HS-5 (cell line): ENCODE results near the gene IFNA1.
"Not testable (repeated sequence)": the region's sequence is repeated elsewhere in the genome, so short reads cannot be mapped to it uniquely, and the experiment has no call there.

Experiments used
- DNase-seq: peaks from one replicate; pipeline ENCODE4 v3.0.0-alpha.2; 2012; ENCODE audit warnings: low read depth

IFNA1 gene

DNA sequence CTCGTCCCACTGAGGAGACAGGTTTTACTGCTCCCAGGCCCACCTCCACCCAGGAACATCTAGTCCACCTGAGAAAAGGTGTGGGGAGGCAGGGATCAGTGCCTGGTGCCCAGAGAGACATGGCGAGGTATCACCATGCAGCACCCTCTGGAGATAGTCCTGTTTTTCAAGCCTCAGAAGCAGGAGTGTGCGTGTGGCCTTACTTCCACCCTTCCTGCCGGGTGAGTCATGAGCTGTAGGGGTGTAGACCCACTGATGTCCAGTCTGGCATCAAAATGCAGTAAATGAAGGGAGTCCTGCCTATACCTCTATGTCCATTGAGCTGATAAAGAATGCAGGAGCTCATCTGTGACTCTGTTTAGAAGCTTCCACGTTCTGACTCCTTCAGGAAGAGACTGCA is 9.1 kb downstream of the IFNA1 start:
- not testable (repeated sequence) for DNase-seq

- DNase-seq, result no peak
These were observed 10.6 kb downstream of the IFNA1 start for GRCh38 chr9:21450733-21451394.

DNA sequence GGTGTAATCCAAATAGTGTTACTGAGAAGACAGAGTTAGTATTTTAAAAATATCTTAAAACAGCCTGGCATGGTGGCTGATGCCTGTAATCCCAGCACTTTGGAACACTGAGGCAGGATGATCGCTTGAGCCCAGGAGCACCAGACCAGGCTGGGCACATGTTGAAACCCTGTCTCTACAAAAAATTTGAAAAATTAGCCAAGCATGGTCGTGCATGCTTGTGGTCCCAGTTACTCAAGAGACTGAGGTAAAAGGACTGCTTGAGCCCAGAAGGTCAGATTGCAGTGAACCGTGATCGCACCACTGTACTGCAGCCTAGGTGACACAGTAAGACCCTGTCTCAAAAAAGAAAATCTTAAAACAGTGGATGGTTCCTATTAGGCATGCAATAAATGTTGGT is 12.4 kb downstream of the IFNA1 start:
- DNase-seq, result no peak

GRCh38 chr9:21454149-21454548 is 13.9 kb downstream of the IFNA1 start:
- peak; percentile 33 for DNase-seq

DNA sequence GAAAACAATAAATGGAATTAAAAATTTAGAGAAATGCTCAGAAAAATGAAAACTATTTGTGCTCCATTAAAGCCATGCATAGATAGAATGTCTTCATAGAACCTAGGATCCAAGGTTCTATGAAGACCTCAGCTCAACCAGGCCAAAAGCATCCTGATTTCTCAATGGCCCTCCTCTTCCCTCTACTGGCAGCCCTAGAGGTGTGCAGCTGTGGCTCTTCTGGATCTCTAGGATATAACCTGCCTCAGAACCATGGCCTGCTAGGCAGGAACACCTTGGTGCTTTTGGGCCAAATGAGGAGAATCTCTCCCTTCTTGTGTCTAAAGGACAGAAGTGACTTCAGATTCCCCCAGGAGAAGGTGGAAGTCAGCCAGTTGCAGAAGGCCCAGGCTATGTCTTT is 15.1 kb downstream of the IFNA1 start:
- DNase-seq, result no peak

DNA sequence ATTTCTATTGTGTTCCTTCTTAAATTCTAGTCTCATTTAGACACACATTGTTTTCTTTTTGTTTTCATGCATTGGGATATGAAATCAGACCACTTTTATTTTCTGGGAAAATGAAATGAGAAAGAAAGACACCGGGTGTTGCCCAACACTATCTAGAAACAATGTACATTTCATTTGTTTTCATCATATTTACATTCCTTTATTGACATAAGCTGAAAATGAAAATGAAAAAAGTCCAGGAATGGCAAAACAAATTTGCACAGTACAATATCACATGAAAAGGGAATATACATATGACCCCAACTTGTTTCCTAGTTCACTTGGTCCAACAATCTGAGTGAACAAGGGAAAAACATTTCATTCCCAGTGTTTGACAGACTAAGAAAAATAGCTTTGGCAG is 21.1 kb downstream of the IFNA1 start:
- no peak for DNase-seq

GRCh38 chr9:21465138-21465537 is 24.9 kb downstream of the IFNA1 start:
- DNase-seq, result no peak

GRCh38 chr9:21465859-21466518 is 25.8 kb downstream of the IFNA1 start:
- DNase-seq, result peak; percentile 53

- no peak for DNase-seq
These were observed 29.9 kb downstream of the IFNA1 start for GRCh38 chr9:21470126-21470525.

- DNase-seq, result no peak
These were observed 33.0 kb downstream of the IFNA1 start for GRCh38 chr9:21473236-21473635.

GRCh38 chr9:21477466-21477865 is 37.2 kb downstream of the IFNA1 start:
- no peak for DNase-seq

DNA sequence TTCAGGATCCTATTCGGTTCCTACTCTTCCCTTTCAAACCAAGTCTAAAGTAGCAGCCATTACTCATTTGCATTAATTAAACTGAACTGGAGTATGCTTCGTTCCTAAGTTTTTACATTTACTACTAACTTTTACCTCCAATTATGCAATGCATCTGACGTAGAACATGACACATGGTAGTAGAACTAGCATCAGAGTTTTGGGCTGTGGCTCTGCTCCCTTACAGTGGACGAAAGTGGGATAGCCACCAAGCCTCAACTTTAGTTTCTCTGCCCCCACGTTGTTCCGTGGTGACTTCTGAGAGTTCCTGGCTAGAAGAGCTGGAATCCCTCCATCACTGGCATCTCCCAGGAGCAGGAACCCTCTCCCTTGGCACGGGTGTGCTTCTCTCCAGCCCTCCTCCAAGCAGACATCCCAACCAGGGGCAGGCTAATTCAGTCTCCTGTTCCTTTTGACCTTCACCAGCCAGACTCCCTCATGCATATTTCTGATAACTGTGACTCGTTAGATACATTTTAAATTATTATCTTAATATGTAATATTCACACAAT is 39.0 kb downstream of the IFNA1 start:
- DNase-seq, result no peak

DNA sequence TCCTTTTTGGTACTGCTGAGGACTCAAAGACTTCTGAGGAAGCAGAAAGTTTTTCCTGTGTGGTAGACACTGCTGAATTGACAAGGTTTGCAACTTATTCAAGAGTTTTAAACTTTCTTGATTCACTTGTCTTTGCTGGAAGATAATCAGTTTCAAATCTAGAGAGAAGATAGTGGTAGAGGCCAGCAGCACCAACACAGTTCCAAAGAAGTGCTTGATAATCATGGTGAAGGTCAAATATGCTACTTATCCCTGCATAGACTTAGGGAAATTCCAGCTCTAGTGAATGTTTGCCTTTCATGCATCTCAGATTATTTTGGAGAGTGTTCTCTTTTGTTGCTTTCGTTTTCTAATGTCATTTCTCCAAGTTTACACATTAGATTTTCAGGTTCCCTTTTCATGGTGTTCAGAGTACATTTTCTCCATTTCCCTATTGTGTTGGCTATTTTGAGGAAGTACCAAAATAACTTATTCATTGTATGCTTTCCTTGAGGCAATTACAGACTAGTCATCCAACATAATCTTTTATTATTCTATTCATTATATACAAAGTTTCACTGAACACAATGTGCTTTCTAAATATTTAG is 41.3 kb downstream of the IFNA1 start:
- DNase-seq, result no peak

DNA sequence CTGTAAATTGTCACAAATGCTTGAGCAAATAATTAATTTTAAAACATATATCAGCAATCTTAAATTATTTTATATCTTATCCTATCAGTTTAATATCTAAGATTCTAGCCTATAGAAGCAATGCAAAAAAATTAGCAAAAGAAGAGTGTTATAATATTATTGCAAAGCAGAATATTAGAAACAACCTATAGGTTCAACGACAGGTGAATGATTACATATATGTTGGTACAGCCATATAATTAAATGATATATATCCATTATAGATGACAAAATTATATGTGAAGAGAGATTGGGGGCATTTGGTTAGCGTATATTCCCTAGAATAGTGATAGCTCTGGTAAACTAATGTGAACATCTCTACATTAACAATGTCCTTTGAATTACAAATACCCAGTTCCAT is 42.0 kb downstream of the IFNA1 start, which contains the start of gene IFNE:
Gene IFNE (minus strand): TSS at position 101 of the 400 bp plus-strand sequence. CDS start 619 bp downstream, outside the sequence.
- DNase-seq, result no peak
